HG03095 (cell line): ENCODE data around the gene SULT1A2.
"Not testable (repeated sequence)": the region's sequence is repeated elsewhere in the genome, so short reads cannot be mapped to it uniquely, and the experiment has no call there.

Source experiments
- ATAC-seq: cut with Tn5 transposase; IDR thresholded peaks from one replicate; pipeline ENCODE4 v1.9.1; 2021; ENCODE audit warnings: moderate library complexity; ENCODE audit not compliant: unreplicated experiment

The SULT1A2 gene

DNA sequence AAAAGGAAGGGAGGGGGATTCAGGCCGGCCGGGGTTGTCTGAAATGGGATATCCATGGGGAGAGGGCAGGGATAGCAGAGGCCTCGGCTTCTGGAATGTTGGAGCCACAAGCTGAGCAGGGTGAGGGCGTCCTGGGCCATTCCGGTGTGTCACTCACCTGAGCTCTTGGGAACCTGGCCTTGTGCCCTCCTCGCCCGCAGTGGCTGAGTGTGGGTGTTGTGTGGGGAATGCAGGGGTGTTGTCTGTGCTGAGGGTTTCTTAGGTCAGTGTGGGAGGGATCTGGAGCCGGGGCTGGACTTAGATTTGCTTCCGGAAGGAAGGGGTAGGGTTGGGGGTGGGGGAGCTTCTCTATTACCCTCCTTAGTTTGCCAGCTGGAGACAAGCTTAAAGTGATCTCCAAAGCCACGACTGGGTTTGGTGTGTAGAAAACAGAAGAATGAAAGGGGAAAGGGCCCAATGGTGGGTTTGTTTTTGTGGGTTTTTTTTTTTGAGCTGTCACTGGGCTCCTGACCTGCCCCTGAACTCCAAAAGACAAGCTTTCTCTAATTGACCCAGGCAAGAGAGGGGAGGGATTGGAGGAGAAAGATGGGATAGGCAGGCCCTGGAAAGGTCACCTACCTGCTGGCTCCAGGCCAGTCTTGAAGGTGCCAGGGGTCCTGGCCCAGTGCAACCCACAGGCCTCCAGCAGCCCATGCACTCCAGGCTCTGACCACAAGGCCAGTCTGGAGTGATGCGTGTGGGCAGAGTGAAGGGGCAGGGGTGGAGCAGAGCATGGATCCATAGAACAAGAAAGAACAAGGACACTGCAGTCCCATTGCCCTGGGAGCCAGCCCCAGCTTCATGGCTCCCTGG is at the start of gene SULT1A2:
Gene SULT1A2 (minus strand): TSS at position 211 of the 852 bp plus-strand sequence. CDS start 1,120 bp downstream, outside the sequence.
- ATAC-seq, result no peak

DNA sequence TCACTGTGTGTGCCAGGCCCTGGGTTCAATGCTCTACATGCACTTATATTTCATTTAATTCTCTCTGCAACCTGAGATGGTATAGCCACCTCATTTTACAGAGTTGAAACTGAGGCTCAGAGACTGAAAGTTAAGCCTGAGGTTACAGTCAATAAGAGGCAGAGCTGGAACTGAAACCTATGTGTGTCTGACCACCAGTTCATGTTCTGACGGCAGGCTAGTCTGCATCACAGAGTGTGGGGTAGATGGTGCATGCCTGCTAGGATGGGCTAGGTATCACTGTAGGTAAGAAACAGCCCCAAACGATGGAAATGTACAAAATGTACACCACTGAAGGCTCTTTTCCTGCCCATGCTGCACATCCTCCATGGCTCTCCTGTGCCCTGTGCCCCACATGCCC is 43.1 kb upstream of the SULT1A2 start:
- not testable (repeated sequence) for ATAC-seq

DNA sequence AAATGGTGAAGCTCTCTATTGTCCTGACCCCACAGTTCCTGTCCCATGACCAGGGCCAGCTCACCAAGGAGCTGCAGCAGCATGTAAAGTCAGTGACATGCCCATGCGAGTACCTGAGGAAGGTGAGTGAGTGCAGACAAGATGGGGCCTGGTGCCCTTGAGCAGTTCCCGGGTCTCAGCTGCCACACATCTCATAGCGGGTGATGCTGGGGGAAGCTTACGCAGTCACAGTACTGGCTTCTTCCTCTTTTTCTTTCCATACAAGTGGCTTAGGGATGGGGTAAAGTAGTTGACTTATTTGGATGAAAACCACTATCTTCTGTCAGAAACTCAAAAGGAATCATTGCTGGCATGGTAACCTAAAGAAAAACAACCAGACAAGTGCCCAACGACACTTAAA is 41.5 kb upstream of the SULT1A2 start:
- not testable (repeated sequence) for ATAC-seq

DNA sequence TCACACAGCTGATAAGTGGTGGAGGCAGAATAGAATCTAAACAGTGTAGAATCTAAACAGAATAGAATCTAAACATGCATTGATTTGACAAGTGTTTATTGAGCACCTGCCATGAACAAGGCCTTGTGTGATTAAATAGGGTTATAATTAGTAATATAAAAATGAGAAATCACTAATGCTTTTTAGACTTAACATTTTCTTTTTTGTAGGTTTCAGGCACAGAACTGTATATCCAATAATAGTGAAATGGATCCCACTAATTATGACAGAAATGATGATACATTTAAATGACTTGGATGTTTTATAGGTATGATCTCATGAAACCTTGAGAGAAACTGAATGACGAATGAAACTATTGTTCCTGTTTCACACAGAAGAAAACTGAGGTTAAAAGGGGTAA is 40.9 kb upstream of the SULT1A2 start, which contains the start of gene NPIPB8:
Gene NPIPB8 (plus strand): TSS at position 301 of the 400 bp plus-strand sequence. CDS start 296 bp downstream, outside the sequence.
- ATAC-seq, result not testable (repeated sequence)

DNA sequence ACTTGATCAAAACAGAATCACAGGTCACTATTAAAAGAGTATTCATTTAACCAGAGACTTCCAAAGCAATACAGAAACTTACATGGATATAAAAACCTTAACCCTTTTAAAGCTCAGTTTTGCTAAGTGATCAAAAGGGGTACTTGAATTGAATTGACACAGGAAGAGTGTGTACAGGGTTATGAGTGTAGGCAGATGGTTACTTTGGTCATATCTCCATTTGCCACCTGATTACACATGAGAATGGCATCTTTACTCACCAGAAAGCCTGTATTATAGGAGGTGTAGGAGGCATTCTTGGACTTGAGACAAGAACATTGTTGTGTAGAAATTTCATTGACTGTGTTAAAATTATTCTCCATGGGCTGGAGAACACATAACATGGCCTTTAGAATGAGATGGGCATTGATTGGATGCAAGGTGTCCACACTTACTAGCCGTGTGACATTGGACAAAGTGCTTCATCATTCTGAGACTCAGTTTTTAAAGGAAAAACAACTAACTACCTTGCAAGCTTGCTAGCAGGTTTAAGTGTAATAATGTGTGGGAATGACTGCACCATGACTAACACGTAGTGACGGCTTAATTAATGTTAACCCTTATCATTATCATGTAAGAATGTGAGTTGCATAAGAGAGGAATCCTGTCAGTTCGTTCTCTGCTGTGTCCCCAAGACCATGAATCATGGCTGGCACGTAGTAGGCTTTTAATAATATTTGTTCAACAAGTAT is 39.4 kb upstream of the SULT1A2 start:
- ATAC-seq, result not testable (repeated sequence)

DNA sequence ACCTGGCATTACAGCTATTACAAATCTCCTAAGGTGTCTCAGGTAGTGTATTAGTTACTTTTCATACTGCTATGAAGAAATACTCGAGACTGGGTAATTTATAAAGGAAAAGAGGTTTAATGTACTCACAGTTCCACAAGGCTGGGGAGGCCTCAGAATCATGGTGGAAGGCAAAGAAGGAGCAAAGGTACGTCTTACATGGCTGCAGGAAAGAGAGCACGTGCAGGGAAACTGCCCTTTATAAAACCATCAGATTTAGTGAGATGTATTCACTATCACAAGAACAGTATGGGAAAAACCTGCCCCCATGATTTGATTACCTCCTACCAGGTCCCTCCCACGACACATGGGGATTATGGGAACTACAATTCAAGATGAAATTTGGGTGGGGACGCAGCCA is 34.1 kb upstream of the SULT1A2 start:
- ATAC-seq, result not testable (repeated sequence)

DNA sequence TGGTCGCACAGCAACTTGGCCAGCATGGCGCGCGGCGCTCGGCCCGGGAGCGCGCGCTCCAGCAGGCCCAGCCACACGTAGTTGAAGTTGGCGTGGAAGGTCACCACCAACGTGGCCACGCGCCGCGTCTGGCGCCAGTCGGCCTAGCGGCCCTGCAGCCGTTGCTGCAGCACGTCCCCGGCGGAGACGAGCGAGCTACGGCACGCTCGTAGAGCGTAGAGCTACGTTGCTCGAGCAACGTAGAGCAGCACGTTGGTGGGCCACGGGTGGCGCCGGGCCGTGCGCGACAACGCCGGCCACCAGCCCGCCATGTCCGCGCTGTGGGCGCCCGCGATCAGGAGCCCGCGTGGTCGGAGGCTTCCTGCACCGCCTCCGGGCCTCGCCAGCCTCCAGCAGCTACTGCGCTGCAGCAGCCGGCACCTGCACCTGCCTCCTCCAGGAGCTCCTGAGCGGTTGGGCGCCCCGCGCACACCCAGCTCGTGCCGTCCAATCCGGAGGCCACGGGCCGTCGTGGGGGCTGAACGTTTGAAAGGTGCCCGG is 26.4 kb upstream of the SULT1A2 start:
- no peak for ATAC-seq

DNA sequence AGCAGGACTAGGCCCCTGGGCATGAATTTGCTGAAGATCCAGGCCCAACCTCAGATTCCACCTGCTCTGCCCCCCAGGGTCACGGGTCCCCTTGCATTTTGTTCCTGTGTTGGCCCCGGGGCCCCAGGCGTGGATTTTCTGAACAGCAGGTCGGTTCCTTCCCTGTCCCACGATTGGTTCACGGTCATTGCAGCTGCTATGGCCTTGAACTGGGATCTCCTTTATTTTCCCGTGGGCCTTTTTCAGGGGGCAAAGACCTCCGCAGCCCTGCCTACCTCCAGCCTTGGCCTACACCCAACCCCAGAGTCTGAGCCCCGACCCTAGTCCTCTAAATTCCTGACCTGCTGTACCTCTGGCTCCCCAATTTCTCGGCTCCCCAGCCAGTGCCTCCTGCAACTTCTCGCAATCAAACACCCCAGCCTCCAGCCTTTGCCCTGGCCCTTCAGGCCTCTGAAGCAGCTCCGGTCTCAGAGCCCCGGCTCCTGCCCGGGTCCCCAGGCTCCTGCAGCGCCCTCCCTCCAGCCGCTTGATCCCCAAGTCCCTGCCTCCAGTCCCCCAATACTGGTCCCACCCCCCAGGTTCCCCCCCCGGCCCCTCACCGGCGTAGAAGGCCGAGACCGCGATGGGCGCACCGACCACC is 25.8 kb upstream of the SULT1A2 start:
- ATAC-seq, result not testable (repeated sequence)

DNA sequence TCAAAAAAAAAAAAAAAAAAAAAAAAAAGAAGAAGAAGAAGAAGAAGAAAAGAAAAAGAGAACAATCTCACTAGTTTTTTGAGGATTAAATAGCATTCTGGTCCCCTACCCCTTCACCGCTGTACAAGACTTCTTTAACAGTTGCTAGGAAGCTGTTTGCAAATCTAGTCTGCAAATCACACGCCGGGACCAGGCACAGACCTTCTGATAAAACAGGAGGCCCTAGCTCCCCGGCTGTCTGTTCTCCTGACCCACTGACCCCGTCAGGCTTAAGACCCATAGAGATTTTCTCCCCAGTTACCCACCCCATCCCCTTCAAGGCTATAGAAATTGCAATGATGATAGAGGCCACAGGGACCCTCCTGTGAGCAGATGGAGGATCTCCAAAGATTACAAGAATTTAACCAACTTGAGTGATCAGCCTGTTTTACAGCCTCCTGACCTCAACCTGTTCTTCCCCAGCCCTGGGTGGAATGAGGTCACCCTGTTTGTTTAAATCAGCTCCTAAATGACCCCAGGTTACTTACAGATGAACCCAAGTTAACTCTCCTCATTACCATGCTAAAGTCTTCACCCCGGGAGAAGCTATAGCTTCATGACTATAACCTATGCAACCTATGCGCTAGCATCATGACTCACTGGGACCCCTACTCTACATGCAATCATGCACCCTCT is 24.8 kb upstream of the SULT1A2 start:
- ATAC-seq, result no peak

DNA sequence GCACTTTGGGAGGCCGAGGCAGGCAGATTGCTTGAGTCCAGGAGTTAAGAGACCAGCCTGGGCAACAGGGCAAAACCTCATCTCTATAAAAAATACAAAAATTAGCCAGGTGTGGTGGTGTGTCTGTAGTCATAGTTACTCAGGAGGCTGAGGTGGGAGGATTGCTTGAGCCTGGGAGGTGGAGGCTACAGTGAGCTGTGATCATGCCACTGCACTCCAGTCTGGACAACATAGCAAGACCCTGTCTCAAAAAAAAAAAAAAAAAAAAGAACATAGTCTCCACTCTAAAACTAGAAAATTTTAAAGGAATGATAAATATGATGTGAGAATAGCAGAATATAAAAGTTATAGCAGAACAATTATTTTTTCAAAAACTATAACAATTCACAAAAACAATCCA is 23.5 kb upstream of the SULT1A2 start:
- not testable (repeated sequence) for ATAC-seq

DNA sequence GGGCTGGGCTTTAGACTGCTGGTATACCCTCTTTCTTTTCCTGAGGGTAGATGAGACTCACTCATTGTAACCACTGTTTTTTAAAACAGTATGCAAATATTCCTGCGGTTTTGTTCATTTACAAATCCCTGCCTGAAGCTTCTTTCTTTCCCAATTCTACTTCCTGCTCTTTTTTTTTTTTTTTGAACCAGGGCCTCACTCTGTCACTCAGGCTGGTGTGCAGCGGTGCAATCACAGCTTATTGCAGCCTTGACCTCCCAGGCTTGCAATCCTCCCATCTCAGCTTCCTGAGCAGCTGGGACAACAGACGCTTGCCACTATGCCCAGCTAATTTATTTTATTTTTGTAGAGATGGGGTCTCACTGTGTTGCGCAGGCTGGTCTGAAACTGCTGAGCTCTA is 21.0 kb upstream of the SULT1A2 start:
- ATAC-seq, result no peak

DNA sequence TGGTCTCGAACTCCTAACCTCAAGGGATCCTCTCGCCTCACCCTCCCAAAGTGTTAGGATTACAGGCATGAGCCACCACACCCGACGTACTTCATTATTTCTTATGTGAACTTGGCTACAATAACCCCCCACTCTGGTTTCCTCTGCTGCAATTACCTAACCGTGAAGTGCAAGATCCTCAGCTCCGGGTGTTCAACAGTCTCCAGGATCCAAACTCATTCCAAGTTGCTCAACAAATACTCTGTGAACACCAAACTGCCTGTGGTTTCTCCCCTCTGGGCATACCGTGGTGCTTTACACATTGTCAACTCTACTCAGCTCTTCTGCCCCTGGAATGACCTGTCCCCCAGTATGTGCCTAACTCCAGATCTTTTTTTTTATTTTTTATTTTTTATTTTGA is 19.8 kb upstream of the SULT1A2 start:
- ATAC-seq, result no peak

DNA sequence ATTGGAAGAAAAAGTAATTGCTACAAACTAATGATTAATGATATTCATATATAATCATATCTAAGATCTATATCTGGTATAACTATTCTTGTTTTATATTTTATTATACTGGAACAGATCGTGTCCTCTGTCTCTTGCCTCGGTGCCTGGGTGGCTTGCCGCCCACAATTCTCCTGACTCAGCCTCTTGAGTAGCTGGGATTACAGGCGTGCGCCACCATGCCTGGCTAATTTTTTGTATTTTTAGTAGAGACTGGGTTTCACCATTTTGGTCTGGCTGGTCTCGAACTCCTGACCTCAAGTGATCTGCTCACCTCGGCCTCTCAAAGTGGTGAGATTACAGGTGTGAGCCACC is 19.4 kb upstream of the SULT1A2 start:
- ATAC-seq, result not testable (repeated sequence)

DNA sequence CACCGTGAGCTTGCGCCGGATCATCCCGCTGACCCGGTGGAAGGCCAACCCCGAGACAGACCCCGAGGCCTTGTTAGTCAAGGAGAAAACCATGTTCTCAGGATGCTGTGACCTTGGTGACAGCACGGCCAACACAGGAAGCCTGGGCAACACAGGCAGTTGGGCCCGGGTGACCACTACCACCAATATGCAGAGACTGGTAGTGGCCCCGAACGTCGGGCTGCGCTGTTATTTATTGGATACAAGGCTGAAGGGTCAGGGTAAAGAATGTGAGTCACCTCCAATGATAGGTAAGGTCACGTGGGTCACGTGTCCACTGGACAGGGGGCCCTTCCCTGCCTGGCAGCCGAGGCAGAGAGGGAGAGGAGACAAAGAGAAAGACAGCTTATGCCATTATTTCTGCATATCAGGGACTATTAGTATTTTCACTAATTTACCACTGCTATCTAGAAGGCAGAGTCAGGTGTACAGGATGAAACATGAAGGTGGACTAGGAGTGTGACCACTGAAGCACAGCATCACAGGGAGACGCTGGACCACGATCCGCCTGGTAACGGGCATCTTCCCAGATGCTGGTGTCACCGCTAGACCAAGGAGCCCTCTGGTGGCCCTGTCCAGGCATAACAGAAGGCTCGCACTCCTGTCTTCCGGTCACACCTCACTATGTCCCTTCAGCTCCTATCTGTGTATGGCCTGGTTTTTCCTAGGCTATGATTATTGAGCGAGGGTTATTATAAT is 18.8 kb upstream of the SULT1A2 start:
- not testable (repeated sequence) for ATAC-seq

DNA sequence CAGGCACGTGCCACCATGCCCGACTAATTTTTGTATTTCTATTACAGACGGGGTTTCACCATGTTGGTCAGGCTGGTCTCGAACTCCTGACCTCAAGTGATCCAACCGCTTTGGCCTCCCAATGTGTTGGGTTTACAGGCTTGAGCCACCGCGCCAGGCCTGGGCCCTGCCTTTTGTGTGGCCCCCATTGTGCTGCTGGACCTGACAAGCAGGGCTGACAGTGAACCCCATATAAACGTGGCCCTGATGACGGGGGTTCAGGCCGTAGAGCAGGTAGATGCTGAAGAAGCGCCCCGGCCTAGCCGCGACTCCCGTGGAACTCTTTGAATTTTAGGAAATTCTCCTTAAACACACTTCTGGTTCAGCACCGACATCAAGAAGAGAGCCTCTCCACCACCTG is 17.7 kb upstream of the SULT1A2 start:
- not testable (repeated sequence) for ATAC-seq

DNA sequence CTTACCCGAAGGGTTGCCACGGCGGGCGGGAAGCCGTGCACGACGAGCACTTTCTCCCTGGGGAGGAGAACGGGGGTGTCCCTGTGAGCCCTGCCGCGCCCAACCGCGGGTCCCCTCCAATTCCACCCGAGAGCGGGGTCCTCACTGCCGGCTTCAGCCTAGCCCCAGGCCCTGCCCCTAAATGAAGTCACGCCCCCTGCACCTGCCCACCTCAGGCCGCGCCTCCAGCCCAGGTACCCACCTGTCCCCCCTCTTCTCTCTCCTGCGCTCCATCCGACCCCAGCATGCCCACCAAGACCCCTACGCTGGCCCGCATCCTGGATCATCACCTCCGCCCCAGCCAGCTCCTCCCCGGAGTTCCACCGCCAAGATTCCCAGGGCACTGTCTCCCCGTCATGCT is 17.1 kb upstream of the SULT1A2 start:
- ATAC-seq, result not testable (repeated sequence)

DNA sequence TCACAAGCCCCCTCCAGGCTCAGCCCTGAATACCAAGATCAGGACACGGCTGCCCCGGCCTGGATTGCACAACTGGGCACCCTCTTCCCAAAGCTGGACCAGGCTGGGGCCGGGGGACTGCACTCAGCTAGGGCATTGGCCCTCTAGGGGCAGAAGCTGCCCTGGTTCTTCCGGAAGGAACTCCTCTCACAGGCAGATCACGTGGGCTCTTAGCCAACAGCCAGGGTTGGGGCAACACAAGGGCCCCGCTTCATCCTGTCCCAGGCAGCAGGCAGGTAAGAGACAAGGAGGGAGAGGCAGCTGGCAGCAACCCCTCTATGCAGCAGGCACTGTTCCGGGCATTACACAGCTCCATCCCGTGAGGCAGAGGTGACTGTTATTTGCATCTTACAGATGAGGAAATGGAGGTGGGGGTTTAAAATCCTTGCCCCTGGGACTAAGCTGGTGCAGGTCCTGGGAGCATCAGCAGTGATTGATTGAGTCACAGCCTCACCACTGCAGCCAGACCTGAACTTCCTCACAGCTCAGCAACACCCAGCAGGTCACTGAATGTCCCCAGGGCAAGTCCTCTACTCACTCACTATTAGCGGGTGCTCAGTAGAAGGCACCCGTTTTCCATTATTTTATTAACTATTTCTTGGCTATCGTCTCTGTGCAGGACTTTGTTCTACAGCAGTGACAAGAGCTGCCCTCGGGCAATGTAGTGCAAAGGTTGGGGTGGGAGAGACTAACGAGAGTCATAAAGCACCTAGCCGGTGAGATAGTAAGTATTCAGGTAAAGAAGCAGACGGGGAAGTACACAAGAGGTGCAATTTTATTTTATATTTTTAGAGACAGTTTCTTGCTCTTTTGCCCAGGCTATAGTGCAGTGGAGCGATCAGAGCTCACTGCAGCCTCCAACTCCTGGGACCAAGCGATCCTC is 15.8 kb upstream of the SULT1A2 start:
- not testable (repeated sequence) for ATAC-seq

DNA sequence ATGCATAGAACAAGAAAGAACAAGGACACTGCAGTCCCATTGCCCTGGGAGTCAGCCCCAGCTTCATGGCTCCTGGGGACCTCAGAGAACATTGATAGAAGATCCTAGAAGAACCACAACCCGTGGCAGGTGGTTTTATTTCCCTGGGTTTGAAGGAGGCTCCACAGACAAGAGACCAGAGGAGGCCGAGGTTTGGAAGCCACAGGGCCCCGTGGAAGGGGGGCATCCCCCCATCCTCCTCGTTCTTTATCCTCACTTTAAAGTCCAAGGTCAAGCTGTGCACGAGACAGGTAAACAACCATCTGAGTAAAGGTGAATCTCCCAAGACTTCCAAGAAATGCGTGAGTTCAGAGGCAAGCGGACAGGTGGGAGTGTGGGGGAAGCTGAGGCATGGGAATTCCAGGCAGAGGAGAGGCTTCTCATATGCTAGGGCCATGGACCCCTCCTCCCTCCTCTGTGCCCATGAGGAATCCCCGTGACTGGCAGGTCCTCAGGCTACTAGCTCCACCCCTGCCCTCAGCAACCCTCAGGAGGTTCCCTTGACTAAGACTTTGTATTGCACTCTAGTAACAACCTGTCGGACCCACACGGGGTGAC is 13.8 kb upstream of the SULT1A2 start:
- ATAC-seq, result no peak
